Putamen (tissue), 1 donor: ENCODE data around the gene IL15.
"Not testable (repeated sequence)": the region's sequence is repeated elsewhere in the genome, so short reads cannot be mapped to it uniquely, and the experiment has no call there.

Source experiments
- DNase-seq: peaks from one replicate; pipeline ENCODE4 v3.0.0-alpha.2; 2016; ENCODE audit warnings: low spot score

The IL15 gene

DNA sequence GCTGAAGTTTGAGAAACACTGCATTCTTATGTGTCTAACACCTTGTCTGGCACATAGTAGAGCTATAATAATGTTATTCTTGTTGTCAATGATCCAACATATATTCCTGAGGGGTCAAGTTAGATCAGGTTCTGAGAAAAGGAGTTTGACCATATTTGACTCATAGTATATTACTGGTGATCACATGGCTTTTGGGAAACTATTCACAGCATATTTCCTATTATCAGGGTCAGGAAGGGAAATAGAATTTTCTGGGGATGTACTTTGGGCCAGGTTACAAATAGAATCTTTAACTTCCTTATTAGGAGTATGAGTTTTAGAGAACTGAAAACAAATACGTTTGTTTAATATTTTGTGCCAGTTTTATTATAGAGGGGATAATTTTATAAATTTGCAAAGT is 11.6 kb downstream of the IL15 start:
- DNase-seq, result no peak

- no peak for DNase-seq
Measured at GRCh38 chr4:141652161-141652778, 15.9 kb downstream of the IL15 start.

DNA sequence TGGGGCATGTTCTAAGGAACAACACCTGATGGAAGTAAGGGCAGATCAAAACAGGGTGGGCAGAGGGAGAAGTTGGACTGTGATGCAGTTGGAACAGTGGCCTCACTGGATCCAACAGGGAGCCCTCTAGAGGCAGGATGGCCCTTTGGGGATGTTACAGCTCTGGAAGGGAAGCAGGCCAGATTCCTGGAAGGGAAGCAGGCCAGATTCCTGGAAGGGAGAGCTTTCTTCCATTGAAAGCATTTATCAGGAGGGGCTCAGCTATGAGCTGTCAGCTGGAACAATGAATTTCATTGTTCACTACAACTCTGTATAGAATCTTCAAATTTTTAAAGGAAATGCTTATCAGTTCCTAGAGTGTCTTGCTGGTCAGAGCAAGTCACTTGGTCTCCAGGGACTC is 17.7 kb downstream of the IL15 start:
- DNase-seq, result no peak

- DNase-seq, result no peak
Measured at GRCh38 chr4:141656031-141656430, 19.6 kb downstream of the IL15 start.

DNA sequence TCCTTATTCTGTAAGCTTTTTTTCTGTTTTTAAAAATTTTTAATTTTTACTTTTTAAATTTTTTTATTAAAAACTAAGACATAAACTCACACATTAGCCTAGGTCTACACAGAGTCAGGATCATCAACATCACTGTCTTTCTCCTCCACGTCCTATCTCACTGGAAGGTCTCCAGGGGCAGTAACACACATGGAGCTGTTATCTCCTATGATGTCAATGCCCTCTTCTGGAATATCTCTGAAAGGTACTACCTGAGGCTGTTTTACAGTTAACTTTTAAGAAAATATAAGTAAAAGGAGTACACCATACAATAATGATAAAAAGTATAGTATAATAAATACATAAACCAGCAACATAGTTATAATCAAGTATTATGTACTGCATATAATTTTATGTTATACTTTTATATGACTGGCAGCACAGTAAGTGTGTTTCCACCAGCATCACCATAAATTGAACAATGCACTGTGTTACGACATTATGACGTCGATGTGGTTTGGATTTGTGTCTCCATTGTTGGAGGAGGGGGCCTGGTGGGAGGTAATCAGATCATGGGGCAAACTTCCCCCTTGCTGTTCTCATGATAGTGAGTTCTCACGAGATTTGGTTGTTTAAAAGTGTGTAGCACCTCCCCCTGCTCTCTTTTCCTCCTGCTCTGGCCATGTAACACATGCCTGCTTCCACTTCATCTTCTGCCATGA is 21.3 kb downstream of the IL15 start:
- DNase-seq, result no peak

- no peak for DNase-seq
Measured at GRCh38 chr4:141658309-141658708, 21.9 kb downstream of the IL15 start.

GRCh38 chr4:141659539-141659938 is 23.2 kb downstream of the IL15 start:
- no peak for DNase-seq

- no peak for DNase-seq
Measured at GRCh38 chr4:141660880-141661279, 24.5 kb downstream of the IL15 start.

DNA sequence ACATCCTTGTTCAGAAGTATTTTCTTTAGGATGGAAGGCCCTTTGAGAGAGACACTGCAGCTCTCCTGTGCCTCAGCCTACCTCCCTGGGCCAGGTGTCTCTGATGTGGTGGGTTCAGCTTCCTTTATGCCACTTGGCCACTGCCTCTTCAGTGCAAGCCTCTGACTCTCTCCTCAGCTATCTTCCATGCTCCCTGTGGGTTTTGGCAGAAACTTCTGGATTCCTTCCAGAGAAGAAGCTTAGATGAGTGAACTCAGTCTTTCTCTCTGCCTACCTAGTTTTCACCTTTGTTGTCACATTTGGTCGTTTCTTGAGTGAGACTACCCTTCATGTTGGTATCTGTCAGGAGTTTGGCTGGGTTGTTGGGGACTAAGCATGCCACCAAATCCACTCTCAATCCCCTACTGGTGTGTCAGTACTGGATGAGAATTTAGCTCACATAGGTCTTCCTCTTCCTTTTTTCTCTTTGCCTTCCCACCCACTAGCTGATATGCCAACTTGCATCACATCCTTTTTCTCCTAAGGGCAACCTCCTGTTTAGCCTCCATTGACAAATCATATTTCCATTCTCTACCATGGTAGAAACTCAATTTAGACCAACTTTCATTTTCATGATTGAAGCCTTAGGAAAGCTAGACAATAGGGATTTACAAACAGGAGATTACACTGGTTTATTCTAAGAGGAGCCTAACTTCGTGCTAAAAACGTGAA is 32.0 kb downstream of the IL15 start:
- no peak for DNase-seq

DNA sequence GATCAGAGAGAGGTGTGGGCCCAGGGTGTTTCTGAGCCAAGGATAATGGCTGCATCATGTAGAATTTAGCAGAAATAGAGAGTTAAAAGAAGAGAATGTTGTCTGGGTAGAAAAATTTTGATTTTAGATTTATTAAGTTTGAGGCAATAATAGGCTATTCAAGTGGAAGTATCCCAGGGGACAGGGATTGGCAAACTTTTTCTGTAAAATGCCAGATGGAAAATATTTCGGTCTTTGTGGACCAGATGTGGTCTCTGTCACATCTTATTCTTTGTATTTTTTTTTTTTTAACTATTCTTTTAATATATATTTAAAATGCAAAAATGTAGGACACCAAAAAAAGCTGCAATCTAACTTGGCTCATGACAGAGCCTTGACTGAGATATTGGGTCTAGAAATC is 33.1 kb downstream of the IL15 start:
- no peak for DNase-seq

- no peak for DNase-seq
Measured at GRCh38 chr4:141675384-141675783, 39.0 kb downstream of the IL15 start.

- DNase-seq, result no peak
Measured at GRCh38 chr4:141676087-141676670, 39.8 kb downstream of the IL15 start.

- no peak for DNase-seq
Measured at GRCh38 chr4:141680060-141680459, 43.7 kb downstream of the IL15 start.

DNA sequence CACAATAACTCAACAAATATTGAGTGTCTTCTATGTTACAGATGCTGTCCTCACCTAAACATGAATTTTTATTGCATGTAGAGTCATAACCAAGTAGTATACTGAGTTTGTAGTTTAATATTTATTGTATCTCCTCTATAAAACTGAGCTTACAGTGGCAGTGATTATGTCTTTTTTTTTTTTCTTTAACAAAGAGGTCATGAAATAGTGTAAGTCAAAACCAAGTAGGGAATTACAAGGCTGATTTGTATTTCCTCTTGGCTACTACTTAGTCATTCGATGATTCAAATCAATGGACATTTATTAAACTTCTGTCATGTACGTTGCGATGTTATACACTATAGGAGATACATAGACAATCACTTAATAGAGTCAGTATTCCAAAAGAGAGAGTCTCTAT is 48.4 kb downstream of the IL15 start:
- no peak for DNase-seq

DNA sequence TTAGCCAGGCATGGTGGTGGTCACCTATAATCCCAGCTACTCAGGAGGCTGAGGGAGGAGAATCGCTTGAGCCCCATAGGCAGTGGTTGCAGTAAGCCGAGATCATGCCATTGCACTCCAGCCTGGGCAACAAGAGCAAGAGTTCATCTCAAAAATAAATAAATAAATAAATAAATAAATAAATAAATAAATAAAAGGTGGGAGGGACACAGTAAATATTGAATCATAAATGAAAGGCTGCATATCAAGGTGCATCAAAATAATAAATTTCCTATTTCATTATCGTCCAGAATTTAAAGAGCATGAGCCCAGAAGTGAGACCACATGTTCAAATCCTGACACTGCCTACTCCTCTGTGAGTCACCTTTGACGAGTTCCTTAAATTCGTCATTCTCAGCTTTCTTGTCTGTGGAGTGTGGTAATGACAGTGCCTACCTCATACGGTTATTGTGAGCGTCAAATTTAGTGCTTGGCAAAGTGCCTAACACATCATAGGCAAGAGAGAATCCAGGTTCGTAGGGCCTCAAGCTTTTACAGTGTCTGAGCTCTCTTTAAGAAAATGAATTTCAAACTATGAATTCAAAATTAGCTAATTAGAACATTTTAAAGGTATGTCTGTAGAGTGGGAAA is 49.9 kb downstream of the IL15 start:
- DNase-seq, result peak; percentile 24

DNA sequence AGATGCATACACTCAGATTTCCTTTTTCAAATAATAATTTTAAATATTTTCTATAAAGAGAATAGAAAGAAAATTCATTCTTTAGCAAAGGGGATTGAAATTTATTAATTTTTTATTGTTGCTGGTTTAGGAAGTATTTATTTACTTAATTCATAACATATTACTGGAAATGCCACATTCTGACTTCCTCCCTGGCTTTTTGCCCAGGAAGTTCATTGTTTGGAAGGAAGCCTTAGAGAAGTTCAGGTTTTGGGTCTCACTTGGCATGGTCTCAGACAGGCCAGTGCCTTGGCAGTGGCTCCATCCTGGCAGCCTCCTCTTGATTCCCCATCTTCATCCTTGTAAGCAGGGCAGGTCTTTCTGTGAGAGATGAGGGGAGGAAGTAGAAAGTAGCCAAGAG is 50.5 kb downstream of the IL15 start:
- DNase-seq, result no peak

DNA sequence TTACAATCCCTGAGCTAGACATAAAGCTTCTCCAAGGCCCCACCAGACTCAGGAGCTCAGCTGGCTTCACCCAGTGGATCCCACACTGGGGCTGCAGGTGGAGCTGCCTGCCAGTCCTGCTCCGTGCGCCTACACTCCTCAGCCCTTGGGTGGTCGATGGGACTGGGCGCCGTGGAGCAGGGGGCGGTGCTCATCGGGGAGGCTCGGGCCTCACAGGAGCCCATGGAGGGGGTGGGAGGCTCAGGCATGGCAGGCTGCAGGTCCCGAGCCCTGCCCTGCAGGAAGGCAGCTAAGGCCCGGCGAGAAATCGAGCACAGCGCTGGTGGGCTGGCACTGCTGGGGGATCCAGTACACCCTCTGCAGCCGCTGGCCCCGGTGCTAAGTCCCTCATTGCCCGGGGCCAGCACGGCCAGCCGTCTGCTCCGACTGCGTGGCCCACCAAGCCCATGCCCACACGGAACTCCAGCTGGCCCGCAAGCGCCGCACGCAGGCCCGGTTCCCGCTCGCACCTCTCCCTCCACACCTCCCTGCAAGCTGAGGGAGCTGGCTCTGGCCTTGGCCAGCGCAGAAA is 53.4 kb downstream of the IL15 start:
- not testable (repeated sequence) for DNase-seq

GRCh38 chr4:141691247-141691646 is 54.9 kb downstream of the IL15 start:
- DNase-seq, result not testable (repeated sequence)

- no peak for DNase-seq
Measured at GRCh38 chr4:141692081-141692480, 55.7 kb downstream of the IL15 start.

DNA sequence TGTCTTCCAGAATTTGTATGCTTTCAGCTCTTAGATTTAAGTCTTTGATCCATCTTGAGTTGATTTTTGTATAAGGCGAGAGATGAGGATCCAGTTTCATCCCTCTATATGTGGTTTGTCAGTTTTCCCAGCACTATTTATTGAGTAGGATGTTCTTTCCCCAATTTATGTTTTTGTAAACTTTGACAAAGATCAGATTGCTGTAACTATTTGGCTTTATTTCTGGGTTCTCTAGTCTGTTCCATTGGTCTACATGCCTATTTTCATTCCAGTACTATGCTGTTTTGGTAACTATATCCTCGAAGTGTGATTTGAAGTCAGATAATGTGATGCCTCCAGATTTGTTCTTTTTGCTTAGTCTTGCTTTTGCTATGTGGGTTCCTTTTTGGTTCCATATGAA is 60.7 kb downstream of the IL15 start:
- DNase-seq, result no peak

GRCh38 chr4:141702472-141703182 is 66.2 kb downstream of the IL15 start:
- DNase-seq, result no peak

DNA sequence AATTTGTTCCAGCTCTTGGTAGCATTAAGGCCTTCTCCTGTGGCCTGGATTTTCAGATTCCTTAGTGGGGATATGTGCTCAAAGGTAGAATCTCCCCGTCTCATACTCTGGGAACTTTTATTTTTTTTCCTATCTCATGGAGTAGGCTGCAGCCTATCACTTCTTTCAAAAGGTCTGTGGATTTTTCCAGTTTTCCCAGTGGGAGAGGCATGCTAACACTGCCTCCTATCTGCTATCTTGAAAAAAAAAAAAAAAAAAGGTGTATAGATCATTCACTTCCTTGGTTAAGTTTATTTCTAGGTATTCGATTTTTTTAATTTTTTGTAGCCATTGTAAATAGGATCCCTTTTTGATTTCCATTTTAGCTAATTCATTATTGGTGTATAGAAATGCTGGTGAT is 67.1 kb downstream of the IL15 start:
- no peak for DNase-seq
